ENCODE data around the gene CLMN.

CLMN gene

DNA sequence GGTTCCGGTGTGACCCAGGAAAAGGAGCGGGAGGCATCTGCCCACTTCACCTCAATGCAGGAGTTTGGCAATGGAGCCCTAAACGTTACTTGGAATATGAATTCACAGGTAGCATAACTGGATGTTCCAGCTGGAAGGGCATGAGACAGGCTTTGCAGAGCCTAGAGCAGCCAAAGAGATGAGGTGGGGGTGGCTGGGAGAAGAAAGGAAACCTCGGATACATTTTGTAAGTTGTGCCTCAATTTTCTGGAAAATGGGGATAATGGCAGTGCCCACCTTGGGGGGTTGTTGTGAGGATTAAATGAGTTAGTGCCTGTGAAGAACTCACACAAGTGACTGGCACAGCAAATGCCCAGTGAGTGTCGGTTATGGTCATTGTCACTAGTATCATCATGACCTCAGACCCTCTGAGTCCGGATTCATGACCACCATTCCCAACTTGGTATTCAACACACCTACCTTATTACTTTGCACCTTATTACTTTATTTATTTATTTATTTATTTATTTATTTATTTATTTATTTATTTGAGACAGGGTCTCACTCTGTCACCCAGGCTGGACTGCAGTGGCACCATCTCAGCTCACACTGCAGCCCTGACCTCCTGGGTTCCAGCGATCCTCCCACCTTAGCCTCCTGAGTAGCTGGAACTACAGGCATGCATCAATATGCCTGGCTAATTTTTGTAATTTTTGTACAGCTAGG is 56.0 kb downstream of the CLMN start:
- DNase-seq (ENCODE audit: low read depth in 3 of 3) = no peak

DNA sequence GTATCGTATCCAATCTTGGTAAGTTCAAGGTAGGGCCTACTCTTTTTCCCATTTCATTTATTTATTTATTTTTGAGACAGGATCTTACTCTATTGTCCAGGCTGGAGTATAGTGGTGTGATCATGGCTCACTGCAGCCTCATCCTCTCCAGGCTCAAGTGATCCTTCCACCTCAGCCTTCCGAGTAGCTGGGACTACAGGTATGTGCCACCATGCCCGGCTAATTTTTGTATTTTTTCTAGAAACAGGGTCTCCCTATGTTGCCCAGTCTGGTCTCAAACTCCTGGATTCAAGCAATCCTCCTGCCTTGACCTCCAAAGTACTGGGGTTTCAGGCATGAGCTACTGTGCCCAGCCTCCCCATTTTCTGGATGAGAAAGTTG is 57.2 kb downstream of the CLMN start:
- DNase-seq (ENCODE audit: low read depth in 3 of 3) = no peak

DNA sequence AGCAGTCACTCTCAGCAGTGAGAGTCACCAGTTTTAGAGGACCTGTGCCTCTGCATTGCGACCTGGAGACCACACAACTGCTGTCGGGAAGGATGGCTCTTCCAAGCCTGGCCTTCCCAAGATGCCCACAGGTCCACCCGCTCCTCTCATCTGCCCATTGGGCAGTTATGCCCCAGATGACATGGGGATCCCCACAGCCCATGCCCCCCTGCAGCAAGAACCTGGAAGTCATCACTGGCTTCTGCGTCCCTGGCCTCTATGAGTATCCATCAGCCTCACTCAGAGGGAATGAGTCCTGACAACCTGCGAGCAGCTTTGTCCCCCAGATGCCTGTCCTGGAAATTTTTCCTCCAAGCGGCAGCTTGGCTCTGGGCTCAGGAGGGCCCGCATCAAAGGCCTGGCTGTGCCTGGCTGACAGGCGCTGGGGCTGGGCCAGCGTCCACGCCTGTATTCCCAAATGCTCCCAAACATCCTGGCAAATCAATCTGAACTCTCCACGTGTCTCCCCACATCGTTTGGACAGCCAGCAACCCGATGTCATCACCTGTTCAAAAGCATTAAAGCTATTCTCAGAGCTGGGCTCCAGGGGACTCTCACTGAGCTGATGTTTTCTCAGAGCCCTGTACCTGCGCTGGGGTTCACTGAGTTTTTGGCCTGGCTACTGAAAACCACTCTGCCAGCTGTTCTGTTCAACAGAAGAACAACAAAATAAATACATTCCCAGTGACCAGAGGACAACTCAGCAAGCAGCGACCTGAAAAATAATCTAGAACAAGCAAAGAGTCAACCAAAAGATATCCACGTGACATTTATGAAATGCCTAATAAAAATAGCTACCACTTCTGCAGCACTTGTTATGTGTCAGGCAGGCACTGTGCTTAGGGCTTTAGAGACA is 57.8 kb downstream of the CLMN start:
- no peak for DNase-seq (ENCODE audit: low read depth in 3 of 3)

DNA sequence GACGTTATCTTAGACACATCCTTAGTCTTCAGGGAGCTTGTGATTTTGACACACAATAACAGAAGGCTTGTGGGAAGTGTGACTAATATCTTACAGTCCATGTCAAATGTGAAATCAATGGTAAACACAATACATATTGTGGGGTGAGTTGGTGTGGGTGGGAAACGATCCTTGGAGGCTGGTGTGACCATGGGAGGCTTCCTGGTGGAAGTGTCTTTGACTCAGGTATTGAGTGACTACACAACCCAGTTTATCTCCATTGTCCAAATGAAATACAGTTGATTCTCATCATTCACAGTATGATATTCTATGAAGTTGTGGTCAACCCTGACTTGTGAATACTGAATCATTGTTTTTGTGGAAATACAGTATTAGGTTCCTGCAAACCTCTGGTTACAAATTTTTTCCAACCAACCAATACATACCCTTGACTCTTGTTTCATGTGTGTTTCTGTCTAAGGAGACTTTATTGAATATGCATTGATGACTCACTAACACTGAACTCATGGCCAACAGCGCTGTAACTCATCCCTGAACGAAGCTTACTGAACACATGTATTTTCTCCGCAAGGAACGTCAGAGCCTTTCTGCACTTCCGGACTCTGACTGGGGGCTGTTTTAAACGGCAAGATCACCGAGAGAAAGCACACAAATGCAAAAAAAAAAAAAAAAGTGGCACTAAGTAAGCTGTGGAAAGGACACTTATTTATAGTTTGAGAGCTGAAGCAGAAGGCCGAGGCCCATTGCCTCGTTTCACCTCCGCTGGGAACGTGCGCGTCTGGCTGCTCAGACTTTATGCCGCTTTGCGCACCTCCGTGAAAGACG is 59.0 kb downstream of the CLMN start:
- DNase-seq (ENCODE audit: low read depth in 3 of 3) = peak; percentile 18 to 50 (median 30)

DNA sequence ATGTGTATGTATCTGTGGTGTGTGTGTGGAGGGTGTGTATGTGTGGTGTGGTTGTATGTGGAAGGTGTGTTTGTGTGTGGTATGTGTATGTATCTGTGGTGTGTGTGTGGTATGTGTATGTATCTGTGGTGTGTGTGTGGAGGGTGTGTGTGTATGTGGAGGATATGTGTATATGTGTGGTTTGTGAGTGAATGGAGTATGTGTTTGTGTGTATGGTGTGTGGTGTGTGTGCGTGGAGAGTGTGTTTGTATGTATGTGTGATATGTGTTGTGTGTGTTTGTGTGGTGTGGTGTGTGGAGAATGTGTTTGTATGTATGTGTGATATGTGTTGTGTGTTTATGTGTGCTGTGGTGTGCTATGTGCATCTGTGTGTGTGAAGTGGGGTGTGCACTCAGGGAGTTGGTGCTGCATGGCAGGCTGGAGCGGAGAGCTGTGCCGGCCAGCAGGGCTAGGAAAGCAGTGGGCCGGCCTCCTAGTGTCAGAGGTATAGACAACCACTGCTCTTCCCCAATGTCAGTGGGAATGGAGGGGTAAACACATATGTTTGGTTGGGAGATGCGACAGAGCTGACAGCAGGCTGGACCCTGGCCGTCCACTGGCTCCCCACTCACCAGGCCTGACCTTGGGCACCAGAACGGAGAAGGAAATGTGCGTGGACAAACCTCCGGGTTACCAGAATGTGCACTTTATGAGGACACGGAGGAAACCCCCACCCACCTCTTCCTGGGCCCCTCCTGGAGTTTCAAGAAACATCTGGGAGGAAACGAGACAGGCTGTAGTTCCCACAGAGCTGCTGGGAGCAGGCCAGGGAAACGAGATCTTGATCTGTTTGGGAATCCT is 60.7 kb downstream of the CLMN start:
- DNase-seq (ENCODE audit: low read depth in 3 of 3) = no peak

DNA sequence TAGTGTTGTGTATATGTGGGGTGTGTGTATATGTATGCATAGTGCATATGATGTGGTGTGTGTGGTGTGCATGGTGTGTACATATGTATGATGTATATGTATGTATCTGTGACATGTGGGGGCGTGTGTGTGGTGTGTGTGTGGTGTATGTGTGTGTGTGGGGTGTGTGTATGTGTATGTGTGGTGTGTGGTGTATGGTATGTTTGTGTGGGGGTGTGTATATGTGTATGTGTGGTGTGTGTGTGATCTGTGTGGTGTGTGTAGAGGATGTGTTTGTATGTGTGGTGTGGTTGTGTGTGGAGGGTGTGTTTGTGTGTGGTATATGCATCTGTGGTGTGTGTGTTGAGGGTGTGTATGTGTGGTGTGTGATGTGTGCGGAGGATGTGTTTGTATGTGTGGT is 61.6 kb downstream of the CLMN start:
- no peak for DNase-seq (ENCODE audit: low read depth in 3 of 3)

DNA sequence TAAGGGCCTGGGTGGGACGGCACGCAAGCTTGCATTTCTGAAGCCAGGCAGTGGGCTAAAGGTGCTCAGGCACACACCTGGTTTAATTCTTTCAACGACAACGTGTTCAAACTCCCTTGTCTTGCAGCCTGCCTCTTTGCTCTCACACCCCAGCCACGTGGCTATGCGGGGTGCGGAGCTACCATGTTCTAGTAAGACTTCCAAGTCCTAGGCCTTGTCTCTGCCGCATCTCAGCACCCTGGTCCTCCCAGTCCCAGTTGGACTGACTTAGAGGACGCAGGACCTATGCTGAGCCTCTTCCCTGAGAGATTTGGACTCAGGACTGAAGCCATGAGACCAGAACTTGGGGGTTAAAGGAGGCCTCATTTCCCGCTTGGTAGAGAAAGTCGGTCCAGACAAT is 62.2 kb downstream of the CLMN start:
- no peak for DNase-seq (ENCODE audit: low read depth in 3 of 3)

DNA sequence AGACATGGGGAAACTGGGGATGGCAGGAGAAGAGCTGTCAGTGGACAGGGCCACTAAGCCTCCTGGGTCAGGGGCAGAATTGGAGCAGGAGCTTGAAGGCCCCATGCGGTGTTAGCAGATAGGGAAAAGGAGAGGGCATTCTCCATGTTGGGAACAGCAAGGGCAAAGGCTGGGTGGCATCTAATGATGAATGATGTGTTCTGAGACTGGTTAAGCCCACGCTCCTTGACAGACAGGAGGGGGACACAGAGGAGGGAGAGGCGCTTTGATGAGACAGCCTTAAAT is 63.0 kb downstream of the CLMN start:
- no peak for DNase-seq (ENCODE audit: low read depth in 3 of 3)

DNA sequence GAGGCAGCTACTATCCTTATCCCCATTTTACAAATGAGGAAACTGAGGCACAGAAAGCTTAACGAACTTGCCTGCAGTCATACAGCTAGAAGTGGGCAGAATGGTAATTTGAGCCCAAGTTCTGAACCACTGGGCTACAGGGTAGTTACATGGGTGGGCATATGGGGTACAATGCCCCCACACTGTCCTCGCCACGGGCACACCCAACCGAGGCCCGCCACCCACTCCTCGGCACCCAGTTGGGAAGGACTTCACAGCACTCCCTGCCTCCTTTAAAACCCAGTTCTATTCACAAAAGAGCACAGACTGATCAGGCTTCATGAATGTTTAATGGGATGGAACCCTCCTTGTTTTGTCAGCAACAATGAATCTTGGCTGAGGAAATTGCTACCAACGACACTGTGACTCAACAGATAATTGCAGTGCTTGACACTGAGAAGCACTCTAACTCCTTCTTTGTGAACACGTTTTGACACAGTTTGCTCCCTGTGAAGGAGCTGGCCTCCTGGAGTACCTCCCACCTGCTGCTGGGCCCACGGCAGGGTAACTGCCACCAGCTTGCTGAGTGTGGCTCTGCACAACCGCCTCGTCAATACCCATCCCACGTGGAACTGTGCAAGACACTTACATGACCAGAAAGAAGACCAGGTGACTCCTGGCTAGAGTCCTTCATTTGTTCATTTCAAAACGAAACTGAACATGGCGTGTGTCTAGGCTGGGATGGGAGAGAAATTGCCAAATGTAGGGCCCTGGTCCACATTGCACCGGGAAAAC is 63.5 kb downstream of the CLMN start:
- no peak for DNase-seq (ENCODE audit: low read depth in 3 of 3)

DNA sequence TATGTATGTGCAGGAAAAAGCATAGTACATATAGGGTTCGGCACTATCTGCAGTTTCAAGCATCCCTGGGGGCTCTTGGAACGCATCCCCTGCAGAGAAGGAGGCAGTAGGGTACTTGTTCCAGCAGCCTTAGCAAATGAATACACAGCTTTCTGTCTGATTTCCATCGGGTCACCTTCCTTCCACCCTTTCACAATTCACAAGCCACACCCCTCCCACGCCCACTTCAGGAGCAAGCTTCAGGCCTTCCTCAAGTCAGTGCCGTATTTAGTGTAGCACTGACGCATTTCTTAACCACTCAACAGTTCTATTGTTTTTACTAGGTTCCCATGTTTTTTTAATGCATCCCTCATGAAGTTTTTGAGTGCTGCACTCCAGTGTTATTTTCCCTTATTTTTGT is 64.2 kb downstream of the CLMN start:
- DNase-seq (ENCODE audit: low read depth in 3 of 3) = no peak

DNA sequence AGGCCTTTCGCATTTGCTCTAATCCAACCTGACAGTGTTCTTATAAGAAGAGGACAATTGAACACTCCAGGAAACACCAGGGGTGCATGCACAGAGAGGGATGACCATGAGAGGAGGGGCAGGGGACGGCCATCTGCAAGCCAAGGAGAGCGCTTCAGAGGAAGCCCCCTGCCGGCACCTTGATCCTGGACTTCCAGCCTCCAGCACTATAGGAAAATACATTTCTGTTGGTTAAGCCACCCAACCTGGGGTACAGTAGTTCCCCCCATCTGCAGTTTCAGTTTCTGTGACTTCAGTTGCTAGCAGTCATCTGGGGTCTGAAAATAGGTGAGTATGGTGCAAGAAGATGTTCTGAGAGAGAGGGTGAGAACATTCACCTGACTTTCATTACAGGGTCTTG is 64.7 kb downstream of the CLMN start:
- no peak for DNase-seq (ENCODE audit: low read depth in 3 of 3)

DNA sequence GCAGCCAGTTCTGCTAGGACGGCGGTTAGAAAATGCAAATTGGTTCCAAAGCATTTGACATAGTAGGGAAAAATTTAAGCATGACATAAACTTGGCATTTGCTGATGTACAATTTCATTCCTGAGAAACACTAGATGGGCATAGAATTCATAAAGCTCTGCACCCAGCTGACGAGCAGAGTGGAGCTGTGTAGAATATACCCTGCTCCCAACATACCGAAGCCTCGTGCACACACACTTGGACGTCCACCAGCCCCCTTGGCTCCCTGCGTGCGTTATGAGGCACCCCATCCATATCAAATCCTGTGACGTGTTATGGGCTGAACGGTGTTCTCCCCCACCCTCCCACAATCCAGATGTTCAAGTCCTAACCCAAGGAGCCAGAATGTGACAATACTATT is 65.4 kb downstream of the CLMN start:
- no peak for DNase-seq (ENCODE audit: low read depth in 3 of 3)

DNA sequence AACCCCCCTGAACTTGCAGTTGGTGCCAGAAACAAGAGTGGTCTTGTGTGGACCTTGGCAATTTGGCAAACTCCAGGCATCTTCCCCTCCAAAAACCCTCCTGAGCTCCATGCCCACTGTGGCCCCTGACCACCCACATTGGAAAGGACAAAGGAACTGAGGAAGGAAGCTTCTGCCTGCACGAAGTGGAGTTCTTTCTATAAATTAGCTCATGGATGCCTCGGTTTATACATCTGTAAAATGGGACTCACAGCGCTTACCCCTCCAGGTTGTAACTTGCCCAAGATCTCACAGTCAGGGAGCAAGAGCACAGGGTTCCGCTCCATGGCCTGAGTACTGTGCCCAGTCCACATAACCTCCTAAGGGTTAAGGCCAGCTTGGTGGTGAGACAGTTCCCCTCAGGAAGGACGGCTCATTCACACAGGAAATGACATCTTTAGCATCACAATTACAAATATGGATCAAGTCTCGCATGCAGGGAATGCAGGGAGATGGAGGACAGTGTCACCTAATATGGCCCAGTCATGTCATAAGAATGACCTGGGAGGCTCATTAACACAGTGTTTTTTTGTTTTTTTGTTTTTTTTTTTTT is 66.6 kb downstream of the CLMN start:
- DNase-seq (ENCODE audit: low read depth in 3 of 3) = no peak

DNA sequence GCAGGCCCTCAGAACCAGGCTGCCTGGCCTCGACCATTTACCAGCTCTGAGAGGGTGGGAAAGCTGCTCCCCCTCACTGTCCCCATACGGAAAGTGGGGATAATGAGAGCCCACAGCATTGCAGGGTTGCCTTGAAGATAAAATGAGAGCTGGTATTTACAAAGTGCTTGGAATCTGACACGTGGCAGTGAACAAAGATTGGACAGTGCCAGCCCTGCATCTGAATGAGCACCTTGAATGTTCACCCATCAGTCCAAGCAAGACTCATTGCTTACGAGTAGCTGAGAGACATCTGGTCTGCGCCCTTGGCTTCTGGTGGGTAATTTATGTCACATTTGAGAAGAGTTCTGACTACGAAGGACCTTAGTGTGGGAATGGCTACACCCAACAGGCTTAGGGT is 67.5 kb downstream of the CLMN start:
- no peak for DNase-seq (ENCODE audit: low read depth in 3 of 3)

DNA sequence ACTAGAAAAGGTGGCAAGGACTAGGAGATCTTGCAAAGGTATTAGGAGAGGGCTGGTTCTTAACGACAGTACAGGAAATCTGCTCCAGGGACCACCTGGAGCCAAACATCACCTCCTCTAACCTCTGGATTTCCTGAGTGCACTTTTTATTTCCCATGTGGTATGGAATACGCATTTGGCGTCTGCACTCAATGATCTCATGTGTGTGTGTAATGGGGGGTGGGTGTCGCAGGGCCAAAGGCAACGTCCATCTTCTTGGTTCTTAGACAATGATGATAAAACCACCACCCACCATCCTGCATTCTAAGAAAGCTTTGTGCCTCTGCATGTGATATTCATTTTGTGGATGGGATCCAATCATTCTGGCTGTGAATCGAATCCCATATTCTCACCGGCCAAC is 68.8 kb downstream of the CLMN start:
- DNase-seq (ENCODE audit: low read depth in 3 of 3) = no peak

DNA sequence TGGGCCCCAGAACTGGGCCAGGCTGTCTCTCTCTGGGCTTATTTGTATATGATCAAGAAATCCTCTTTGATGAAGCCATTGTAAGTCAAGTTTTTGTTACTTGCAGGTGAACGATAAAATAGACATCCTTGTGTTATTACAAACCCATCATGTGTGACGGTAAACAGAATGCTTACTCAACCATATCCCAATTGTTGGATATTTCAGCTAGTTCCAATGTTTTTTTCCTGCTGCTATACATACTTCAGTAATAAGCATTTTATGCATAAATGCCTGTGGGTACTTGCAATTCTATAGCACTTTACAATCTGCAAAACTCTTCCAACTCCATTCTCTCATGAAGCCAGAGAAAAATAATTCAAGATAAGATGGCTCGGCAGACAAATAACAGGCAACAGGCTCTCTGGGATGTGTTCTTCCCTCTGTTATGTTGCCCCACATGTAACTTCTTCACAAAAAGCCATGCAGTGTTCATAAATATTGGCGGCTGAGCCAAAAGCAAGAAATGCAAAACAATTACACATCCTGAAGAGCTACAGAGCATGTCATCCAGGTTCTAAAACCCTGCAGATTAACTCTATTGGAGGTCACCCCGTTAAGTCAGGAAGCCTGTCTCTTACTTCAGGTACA is 69.5 kb downstream of the CLMN start:
- DNase-seq (ENCODE audit: low read depth in 3 of 3) = no peak

DNA sequence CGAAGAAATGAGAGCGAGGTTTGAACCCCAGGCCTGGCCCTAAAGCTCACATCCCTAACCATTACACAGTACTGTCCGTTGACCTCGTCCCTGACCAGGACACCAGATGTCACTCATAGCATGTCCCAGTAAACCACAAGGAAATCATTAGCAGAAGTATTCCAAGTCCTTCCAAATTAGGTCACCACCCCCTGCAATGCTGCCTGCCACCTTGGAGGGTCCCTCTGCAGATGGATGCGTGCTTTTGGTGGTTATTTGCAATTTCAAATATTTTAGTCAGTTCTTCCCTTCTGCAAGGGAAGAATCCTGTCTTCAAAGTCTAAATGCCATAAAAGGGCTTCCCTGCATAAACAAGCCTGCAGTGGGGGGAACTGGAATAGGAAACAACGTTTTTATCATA is 71.3 kb downstream of the CLMN start:
- DNase-seq (ENCODE audit: low read depth in 3 of 3) = no peak

DNA sequence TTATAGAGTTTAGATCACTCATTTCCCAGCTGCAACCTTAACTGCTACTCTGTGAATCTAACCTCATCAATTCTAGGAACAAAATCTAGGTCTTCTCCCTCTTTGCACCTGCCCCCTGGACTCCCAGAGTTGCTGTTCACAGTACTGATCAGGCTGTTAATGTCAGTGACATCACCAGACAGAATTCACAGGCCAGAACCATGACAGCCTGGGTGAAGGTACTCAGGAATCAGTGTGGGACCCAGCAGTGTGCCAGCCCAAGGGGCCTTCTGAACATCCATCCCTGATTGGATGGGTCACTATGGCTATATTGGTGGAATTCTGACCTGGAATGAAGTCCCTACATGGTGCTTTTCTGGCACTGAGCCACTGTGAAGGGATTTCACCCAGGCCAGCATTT is 72.8 kb downstream of the CLMN start:
- DNase-seq (ENCODE audit: low read depth in 3 of 3) = no peak

DNA sequence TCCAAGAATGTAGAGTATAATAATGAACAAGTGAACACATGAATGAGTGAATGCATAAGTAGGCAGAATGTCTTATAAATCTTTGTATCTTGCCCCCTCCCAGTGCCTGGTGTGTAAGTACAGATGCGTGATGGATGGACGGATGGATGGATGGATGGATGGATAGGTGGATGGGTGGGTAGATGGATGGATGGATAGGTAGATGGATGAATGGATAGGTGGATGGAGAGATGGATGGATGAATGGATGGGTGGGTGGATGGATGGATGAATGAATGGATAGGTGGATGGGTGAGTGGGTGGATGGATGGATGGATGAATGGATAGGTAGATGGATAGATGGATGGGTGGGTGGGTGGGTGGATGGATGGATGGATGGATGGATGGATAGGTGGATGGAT is 74.4 kb downstream of the CLMN start:
- no peak for DNase-seq (ENCODE audit: low read depth in 3 of 3)

DNA sequence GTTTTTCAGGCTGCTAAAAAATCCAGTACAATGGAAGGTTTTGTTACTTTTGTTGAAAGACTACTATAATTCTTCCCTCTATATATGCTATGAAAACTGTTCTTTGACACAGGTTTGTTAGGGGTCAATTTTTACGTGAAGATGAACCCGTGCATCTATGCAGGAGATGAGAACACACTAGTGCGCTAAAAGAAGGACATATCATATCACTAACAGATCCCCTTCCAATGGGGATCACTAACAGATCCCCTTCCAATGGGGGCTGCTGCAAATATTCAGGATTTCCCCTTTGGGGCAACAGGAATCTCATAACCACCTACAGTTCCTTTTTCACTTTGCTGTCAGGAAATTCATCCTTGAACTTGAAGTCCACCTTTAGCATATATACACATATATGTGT is 75.1 kb downstream of the CLMN start:
- no peak for DNase-seq (ENCODE audit: low read depth in 3 of 3)
